Sigmoid colon (tissue), 7 donors: ENCODE data around the gene STK33. TPM values are rescaled to one million over a fixed set of nuclear protein-coding genes. Genes with fewer than 3 reads are reported as not detected.

Experiments used
- DNase-seq: peaks from one replicate; pipeline ENCODE4 v3.0.0-alpha.2; 2019
- H3K27ac ChIP-seq, 4 donors: fragments of 200-600 bp; sonication (generic); one replicate each; pipeline ENCODE4 v1.5.1; 2016 to 2019; ENCODE audit warnings: mild to moderate bottlenecking in 1 of 4
- H3K27me3 ChIP-seq, 3 donors: fragments of 200-600 bp; sonication (generic); one replicate each; pipeline ENCODE4 v1.5.1; 2019; ENCODE audit warnings: mild to moderate bottlenecking in 1 of 3
- H3K36me3 ChIP-seq, 4 donors: fragments of 200-600 bp; sonication (generic); one replicate each; pipeline ENCODE4 v1.5.1; 2016 to 2019
- H3K4me1 ChIP-seq, 4 donors: fragments of 200-600 bp; sonication (generic); one replicate each; pipeline ENCODE4 v1.5.1; 2017 to 2019
- H3K4me3 ChIP-seq, 4 donors: fragments of 200-600 bp; sonication (generic); one replicate each; pipeline ENCODE4 v1.5.1; 2017 to 2019; ENCODE audit warnings: mild to moderate bottlenecking in 2 of 4, moderate library complexity in 1 of 4
- H3K9me3 ChIP-seq, 4 donors: fragments of 200-600 bp in 3 of 4; sonication (generic) in 3 of 4; one replicate each; pipeline versions ENCODE4 v1.5.1 to v1.6.1; 2013 to 2019
- EP300 ChIP-seq, 4 donors: sonication (generic); formaldehyde crosslinking; IDR thresholded peaks; one replicate each; pipeline ENCODE4 v1.6.1; 2017; ENCODE audit warnings: antibody characterized with exemption in 4 of 4
- POLR2A ChIP-seq, 2 donors: fragments of 450-650 bp; IDR thresholded peaks; one replicate each; pipeline ENCODE4 v1.6.1; 2016; ENCODE audit warnings: antibody characterized with exemption in 2 of 2, mild to moderate bottlenecking in 2 of 2, moderate library complexity in 2 of 2
- POLR2AphosphoS5 ChIP-seq, 4 donors: sonication (generic); formaldehyde crosslinking; IDR thresholded peaks; one replicate each; pipeline ENCODE4 v1.6.1; 2017; ENCODE audit warnings: antibody characterized with exemption in 4 of 4
- WGBS, 2 donors: extraction: QIAGEN DNeasy Blood & Tissue Kit; methylation state at CpG; one replicate each; pipeline ENCODE4 v1.1.7; 2013; 5-methylcytosine and 5-hydroxymethylcytosine counted together
- intact Hi-C: fragments of 100-400 bp; cut with DNase I; formaldehyde crosslinking; loops from one replicate; pipeline ENCODE4 v1.15.1; 2023
- polyA plus RNA-seq, 3 donors: library from polyadenylated mRNA; stranded (reverse); fragments of 200-250 nt; gene quantifications; one replicate each; pipeline ENCODE4 v1.2.3, GENCODE V29; 2013
- total RNA-seq, 4 donors: library from RNA; depleted of rRNA; stranded (reverse); fragments of >200 nt; gene quantifications; one replicate each; pipeline ENCODE4 v1.1.0, GENCODE V29; 2016
- TF ChIP-seq, protein P1 (sequence below), 4 experiments: fragments of 450-650 bp in 3 of 4; fragments of 200-600 bp in 1 of 4; IDR thresholded peaks; one replicate each; pipeline ENCODE4 v1.5.1; 2016 to 2019; ENCODE audit warnings: antibody characterized with exemption in 4 of 4, mild to moderate bottlenecking in 3 of 4, moderate library complexity in 2 of 4
- donor health status: healthy with polysubstance abuse.
- donor health status: Bipolar disorder and iron deficiency.
- donor health status: healthy.

Gene STK33
- total and polyA plus RNA-seq, 7 donors, result 2.0 to 23.8 (median 20.6) TPM; not detected in 2

DNA sequence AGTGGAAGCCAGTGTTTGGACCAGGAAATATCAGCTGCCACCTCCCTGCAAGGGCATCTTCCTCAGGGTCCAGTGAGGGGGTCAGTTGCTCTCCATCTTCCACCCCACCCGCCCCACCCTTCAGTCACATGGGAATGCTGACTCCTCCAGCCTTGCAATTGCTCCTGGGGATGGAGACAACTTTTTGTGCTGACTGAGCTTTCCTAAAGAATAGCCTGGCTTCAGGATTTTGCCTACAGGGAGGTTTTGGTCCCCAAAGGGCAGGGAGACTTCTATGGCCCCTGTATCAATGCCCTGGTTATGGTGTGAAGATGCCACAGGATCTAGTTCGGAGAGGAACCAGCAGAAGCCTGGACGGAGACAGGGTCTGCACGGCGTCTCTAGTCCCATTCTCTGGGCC, 206.3 kb downstream of the STK33 start:
- H3K27me3 ChIP-seq, result no peaks in the 10 kb centered on the region
- H3K4me1 ChIP-seq, result peaks cover 0 to 20% (median 13%) of the 10 kb centered on the region in 4 donors
- no peak overlapping the region for H3K4me3 ChIP-seq
- no peaks in the 10 kb centered on the region for H3K36me3 ChIP-seq
- intact Hi-C loops, result loop anchor here (5.0 kb wide), 1 partner anchor 180 kb away; no protein-coding TSS in a partner anchor
- no peaks in the 10 kb centered on the region for H3K9me3 ChIP-seq
- no peak for TF ChIP-seq POLR2A (IDR thresholded peaks at IDR 0.05)
- no peak for TF ChIP-seq POLR2AphosphoS5 (IDR thresholded peaks at IDR 0.05)
- no peak for TF ChIP-seq EP300 (IDR thresholded peaks at IDR 0.05)
- TF ChIP-seq, protein P1, sequence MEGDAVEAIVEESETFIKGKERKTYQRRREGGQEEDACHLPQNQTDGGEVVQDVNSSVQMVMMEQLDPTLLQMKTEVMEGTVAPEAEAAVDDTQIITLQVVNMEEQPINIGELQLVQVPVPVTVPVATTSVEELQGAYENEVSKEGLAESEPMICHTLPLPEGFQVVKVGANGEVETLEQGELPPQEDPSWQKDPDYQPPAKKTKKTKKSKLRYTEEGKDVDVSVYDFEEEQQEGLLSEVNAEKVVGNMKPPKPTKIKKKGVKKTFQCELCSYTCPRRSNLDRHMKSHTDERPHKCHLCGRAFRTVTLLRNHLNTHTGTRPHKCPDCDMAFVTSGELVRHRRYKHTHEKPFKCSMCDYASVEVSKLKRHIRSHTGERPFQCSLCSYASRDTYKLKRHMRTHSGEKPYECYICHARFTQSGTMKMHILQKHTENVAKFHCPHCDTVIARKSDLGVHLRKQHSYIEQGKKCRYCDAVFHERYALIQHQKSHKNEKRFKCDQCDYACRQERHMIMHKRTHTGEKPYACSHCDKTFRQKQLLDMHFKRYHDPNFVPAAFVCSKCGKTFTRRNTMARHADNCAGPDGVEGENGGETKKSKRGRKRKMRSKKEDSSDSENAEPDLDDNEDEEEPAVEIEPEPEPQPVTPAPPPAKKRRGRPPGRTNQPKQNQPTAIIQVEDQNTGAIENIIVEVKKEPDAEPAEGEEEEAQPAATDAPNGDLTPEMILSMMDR (IDR thresholded peaks at IDR 0.05), result no peak
- H3K27ac ChIP-seq, result no peak overlapping the region
- no peak for DNase-seq
- 94 to 95% methylated on average over 5 of the region's 5 CpGs for WGBS, 2 donors

DNA sequence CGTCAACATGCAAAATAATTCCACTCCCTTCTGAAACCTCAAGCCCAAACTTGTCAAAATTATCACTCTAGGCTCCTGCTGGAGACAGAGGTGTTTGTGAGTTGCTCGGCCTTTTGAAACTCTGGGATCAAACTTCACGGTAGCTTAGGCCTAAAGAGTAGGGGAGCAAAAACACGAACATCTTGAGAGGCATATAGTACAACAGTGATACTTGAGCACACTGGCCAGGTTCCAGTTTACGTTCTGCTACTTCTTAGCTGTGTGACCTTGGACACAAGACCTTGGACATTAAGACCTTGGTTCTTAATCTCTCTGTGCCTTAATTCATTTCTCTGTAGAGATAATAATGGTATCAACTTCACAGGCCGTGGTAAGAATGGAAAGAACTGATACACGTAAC, 206.9 kb downstream of the STK33 start:
- WGBS, 2 donors, result 92% methylated on average over 7 of the region's 7 CpGs
- Histone ChIP-seq H3K4me1 (peaks cover 0 to 20% (median 13%) of the 10 kb centered on the region in 4 donors), H3K9me3 (no peaks in the 10 kb centered on the region), H3K27ac (no peak overlapping the region), H3K36me3 (no peaks in the 10 kb centered on the region), H3K4me3 (no peak overlapping the region), H3K27me3 (no peaks in the 10 kb centered on the region)
- intact Hi-C loops, result loop anchor here (5.0 kb wide), 1 partner anchor 180 kb away; no protein-coding TSS in a partner anchor
- TF ChIP-seq, protein P1 (IDR thresholded peaks at IDR 0.05), result no peak
- no peak for TF ChIP-seq POLR2AphosphoS5 (IDR thresholded peaks at IDR 0.05)
- TF ChIP-seq EP300 (IDR thresholded peaks at IDR 0.05), result no peak
- TF ChIP-seq POLR2A (IDR thresholded peaks at IDR 0.05), result no peak
- DNase-seq, result no peak

DNA sequence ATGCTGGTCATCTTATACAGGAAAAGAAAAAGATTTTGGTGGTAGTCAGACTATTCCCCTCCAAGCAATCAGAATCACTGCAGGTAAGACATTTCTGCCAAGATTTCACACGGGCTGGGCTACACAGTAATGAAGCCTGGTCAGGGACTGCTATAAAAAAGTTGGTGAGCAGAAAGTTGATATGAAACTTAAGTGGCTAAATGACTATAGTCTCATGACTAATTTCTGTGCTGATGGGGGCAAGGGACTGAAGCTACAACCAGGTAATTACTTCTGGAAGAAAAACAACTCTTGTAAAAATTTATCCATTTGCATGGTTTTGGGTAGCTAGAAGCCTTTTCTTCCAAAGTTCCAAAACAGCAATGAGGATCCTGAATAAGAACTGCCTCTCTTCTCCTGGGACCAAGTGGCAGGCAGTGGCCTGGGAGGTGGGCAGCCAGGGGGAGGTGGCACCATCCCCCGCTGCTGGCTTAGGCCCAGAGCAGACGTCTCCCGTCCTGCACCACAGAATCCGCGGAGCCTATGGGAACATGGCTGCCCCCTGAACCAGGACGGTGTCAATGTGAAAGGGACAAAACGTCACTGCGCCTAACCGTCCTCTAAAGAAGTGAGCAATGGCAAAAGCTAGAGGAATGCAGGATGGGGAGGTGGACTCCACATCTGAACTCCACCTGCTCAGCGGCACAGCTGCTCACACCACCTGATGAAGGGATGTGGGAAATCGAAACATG, 207.7 kb downstream of the STK33 start:
- no peak for TF ChIP-seq EP300 (IDR thresholded peaks at IDR 0.05)
- TF ChIP-seq, protein P1 (IDR thresholded peaks at IDR 0.05), result no peak
- TF ChIP-seq POLR2A (IDR thresholded peaks at IDR 0.05), result no peak
- no peak for TF ChIP-seq POLR2AphosphoS5 (IDR thresholded peaks at IDR 0.05)
- intact Hi-C loops, result loop anchor here (5.0 kb wide), 1 partner anchor 181 kb away; no protein-coding TSS in a partner anchor
- peaks cover 0 to 20% (median 13%) of the 10 kb centered on the region in 4 donors for H3K4me1 ChIP-seq
- 91 to 92% methylated on average over 12 of the region's 12 CpGs for WGBS, 2 donors
- no peaks in the 10 kb centered on the region for H3K36me3 ChIP-seq
- no peak overlapping the region for H3K27ac ChIP-seq
- no peaks in the 10 kb centered on the region for H3K27me3 ChIP-seq
- no peak for DNase-seq
- H3K9me3 ChIP-seq, result no peaks in the 10 kb centered on the region
- no peak overlapping the region for H3K4me3 ChIP-seq

DNA sequence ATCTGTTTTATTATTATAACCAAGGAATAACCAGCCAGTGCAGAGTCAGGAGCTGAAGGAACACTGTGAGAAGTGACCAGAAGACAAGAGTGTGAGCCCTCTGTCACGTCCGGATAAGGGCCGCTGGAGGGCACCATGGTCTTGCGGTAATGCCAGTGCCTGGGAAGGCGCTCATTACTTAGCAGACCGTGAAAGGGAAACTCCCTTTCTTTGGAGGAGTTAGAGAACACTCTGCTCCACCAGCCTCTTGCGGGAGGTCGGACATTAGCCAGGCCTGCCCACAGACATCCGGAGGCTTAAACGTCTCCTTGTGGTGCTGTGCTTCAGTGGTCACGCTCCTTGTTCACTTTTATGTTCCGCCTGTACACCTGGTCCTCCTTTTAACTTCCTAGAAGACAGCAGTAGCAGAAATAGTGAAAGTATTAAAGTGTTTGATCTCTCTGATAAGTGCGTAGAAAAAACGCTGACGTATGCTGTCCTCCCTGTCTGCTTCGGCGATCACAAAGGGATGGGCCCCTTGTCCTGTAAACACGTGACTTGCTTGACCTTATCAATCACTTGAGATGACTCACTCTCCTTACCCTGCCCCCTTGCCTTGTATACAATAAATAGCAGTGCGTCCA, 209.7 kb downstream of the STK33 start:
- whole genome bisulfite sequencing, 2 donors, result 63 to 77% methylated on average over 19 of the region's 19 CpGs
- Histone ChIP-seq H3K27ac (peak overlapping the region in 3 of 4 donors; percentile 44 to 57 (median 47)), H3K36me3 (no peaks in the 10 kb centered on the region), H3K9me3 (no peaks in the 10 kb centered on the region), H3K4me3 (no peak overlapping the region), H3K27me3 (no peaks in the 10 kb centered on the region), H3K4me1 (peaks cover 0 to 10% (median 7%) of the 10 kb centered on the region in 4 donors)
- peak; percentile 79 for DNase-seq
- TF ChIP-seq, protein P1 (IDR thresholded peaks at IDR 0.05), result peak in 1 of 4 experiments; percentile 21
- TF ChIP-seq POLR2A (IDR thresholded peaks at IDR 0.05) (no peak), POLR2AphosphoS5 (IDR thresholded peaks at IDR 0.05) (peak; percentile 7 to 62 (median 40))
- intact Hi-C loops, result no loop called here
